Raji (cell line): ENCODE results near the gene CALD1.

Source experiments
- POLR2A ChIP-seq: IDR thresholded peaks from 2 replicates; pipeline ENCODE4 v1.6.1; 2011; ENCODE audit warnings: low read depth, low read length, control low read depth; ENCODE audit not compliant: insufficient read depth

Gene CALD1

GRCh38 chr7:134778941-134779740, at the start of gene CALD1:
TSS of gene CALD1 (plus strand) at chr7:134779634. CDS start at chr7:134867734, 88,100 bp downstream.
- TF ChIP-seq POLR2A, result no peak

- no peak for TF ChIP-seq POLR2A
Measured at GRCh38 chr7:134729895-134730294, 49.5 kb upstream of the CALD1 start.

GRCh38 chr7:134730411-134730829, 49.0 kb upstream of the CALD1 start:
- no peak for TF ChIP-seq POLR2A

GRCh38 chr7:134731616-134732015, 47.8 kb upstream of the CALD1 start:
- TF ChIP-seq POLR2A, result no peak

GRCh38 chr7:134732728-134733127, 46.7 kb upstream of the CALD1 start:
- TF ChIP-seq POLR2A, result no peak

- TF ChIP-seq POLR2A, result no peak
Measured at GRCh38 chr7:134736381-134736780, 43.1 kb upstream of the CALD1 start.

- no peak for TF ChIP-seq POLR2A
Measured at GRCh38 chr7:134737566-134738345, 41.7 kb upstream of the CALD1 start.

- TF ChIP-seq POLR2A, result no peak
Measured at GRCh38 chr7:134739362-134739761, 40.1 kb upstream of the CALD1 start.

GRCh38 chr7:134740376-134740775, 39.1 kb upstream of the CALD1 start:
- TF ChIP-seq POLR2A, result no peak

- no peak for TF ChIP-seq POLR2A
Measured at GRCh38 chr7:134741907-134742635, 37.4 kb upstream of the CALD1 start.

- no peak for TF ChIP-seq POLR2A
Measured at GRCh38 chr7:134742688-134743350, 36.6 kb upstream of the CALD1 start.

- TF ChIP-seq POLR2A, result no peak
Measured at GRCh38 chr7:134744569-134744968, 34.9 kb upstream of the CALD1 start.

GRCh38 chr7:134747326-134747725, 32.1 kb upstream of the CALD1 start:
- TF ChIP-seq POLR2A, result no peak

- no peak for TF ChIP-seq POLR2A
Measured at GRCh38 chr7:134750083-134751062, 29.1 kb upstream of the CALD1 start.
